GM19455 (cell line): Measurements from ENCODE around the gene MGLL.

Experiments
- ATAC-seq: cut with Tn5 transposase; IDR thresholded peaks from one replicate; pipeline ENCODE4 v1.9.1; 2021; ENCODE audit not compliant: unreplicated experiment

The MGLL gene

DNA sequence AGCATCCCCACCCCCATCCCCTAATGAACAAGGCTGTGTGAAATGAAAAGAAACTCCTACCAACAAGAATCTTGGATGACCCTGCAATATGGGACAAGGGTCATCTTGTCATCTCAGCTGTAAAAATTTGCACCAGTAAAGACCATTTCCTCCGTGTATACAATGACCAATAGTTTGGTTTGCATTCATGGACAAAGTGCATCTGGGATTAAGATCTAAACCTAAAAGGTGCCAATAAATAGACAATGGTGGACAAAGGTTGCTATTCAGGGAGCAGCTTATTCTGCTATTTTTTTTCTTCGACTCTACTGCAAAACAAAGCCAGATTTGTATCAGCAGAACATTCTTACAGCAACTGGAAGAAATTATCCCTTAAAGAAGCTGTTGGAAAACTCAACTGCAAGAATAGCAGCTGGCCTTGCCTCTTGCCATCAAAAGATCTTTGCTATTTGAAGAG, 8.0 kb downstream of the MGLL start:
- no peak for ATAC-seq

DNA sequence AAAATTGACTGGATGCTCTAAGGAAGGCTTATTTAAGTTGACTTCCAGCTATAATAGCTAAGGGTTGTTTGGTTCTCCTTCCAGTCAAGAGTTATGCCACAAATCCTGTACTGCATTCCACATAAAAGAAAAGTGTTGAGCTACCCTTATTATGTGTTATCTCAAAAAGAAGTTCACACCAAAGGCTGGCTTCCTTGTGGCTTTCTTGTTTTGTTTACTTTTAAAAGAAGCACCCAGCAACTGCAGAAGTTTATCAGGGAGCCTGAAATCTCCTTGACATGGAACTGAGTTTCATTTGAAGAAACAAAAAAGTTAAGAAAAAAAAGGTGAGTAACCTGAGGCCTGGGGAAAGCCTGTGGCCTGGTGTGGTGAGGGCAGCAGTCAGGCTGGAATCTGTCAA, 10.2 kb downstream of the MGLL start:
- no peak for ATAC-seq

DNA sequence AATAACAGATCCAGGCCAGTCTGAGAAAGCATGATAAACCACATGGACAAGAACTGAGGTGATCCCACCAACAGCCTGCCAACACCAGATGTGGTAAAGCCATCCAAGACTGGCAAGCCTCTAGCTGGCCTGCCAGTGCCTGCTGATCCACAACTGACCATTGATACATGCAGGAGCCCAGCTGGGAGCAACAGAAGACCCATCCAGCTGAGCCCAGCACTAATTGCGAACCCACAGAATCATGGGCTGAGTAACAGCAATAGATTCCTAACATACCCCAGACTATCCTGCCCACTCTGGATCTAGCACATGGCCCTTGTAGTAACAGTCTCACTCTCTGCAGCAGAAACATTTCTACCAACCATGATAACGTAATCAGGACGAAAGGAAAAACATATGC, 10.6 kb downstream of the MGLL start:
- ATAC-seq: no peak

DNA sequence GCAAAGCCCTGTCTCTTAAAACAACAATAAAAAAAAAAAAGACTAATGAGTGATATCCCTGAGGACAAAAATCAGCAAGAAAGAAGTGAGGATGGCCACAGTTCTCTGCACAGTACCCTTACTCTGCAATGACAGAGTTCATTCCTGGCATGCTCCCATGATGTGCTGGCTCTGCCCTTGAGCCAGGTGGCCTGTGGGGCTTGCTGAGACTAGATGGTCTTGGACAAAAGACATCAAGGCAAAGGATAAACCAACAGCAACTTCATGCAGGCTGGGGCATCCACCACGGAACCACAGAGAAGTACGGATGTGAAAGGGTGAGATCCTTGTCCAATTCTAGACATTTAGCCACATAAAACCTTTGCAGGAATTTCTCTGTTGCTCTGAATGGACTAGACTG, 12.7 kb downstream of the MGLL start:
- no peak for ATAC-seq

DNA sequence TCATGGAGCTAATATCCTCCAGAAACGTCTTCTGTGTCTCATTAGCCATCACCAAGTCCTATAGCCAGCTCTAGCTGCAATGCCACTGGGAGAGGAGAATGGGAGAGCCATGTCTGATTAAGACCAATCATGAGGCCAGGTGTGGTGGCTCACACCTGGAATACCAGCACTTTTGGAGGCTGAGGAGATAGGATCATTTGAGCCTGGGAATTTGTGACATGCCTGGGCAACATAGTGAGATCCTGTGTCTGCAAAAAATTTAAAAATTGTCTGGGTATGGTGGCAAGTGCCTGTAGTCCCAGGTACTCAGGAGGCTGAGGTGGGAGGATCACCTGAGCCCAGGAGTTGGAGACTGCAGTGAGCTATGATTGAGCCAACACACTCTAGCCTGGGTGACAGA, 13.1 kb downstream of the MGLL start:
- ATAC-seq: no peak

DNA sequence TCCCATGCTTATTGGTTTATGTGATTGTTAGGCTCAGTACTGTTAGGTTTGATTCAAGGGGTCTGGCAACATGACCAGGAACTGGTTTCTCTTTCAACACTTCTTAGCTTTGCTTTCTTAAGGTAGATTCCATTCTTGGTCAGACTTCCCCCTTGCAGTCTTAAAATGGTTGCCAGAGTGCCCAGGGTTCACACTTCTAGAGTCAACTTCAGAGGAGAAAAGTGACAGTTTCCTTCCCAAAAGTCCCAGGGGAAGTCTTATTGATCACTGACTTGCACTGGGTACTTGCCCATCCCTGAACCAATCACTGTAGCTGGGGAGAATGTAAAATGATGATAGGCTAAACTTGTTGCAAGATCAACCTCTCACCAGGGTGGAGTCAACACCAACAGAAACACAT, 14.1 kb downstream of the MGLL start:
- no peak for ATAC-seq

DNA sequence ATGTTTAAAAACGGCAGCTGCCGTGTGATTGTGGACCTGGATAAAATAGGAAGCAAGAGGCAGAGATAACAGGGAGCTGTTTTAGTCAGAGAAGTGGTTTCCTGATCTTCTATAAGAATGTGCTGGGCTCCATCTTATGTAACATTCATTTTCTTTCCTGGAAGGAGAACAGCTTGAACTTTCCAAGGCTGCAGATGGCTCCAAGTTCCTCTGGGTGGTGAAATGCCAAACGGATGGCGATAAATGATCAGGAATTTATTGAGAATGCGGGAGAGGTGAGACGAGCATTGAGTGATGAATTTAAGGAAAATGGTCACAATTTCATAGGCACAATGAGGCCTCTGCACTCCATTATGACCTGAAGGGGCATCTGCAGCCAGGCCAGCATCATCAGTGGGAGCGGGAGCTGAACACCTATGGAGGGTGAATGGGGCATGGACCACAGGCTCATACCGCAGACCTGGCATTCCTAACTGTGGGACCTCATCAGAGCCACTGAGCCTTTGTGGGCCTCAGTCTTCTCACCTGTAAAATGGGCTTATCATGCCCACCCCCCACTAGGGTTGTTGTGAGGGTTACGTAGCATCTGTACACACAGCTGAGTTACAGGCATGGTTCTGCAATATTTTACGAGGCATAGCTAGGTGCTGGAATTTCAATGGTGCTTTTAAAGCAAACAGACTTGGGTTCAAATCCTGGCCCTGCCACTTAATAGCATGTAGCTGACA, 17.1 kb downstream of the MGLL start:
- ATAC-seq: no peak

DNA sequence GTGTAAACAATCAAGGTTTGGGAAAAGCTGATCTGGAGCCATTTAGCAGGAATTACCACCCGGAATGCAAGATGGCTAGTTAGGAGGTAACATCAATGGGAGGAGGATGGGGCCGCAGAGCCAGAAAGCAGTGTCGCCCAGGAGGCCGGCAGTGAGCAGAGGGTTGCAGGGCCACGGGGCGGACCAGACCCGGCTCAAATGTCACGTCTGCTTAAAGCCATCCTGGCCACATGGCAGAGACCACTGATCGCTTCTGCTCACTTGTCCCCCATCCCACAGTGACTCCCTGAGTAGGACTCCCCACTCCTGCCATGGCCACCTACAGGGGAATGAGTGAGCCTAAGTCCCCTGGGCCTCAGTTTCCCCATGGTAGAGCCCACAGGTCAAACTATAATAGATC, 18.2 kb downstream of the MGLL start:
- no peak for ATAC-seq

DNA sequence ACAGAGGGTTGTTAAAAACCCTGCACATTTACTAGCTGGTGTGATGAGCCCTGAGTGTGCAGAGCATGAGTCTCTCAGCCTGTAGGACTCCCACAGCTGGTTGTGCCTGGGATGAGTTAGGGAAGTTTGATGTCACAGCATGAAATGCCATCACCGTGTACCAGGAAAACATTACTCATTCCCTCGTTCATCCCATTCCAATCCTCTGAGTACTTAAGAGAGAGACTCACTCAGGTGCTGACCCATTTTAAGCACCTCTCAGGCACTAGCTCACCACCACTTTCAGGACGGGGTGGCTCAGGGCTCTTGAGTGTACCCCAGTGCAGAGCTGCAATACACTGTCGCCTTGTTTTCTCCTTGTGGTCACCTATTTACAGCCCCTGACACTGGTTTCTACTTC, 18.7 kb downstream of the MGLL start:
- no peak for ATAC-seq

DNA sequence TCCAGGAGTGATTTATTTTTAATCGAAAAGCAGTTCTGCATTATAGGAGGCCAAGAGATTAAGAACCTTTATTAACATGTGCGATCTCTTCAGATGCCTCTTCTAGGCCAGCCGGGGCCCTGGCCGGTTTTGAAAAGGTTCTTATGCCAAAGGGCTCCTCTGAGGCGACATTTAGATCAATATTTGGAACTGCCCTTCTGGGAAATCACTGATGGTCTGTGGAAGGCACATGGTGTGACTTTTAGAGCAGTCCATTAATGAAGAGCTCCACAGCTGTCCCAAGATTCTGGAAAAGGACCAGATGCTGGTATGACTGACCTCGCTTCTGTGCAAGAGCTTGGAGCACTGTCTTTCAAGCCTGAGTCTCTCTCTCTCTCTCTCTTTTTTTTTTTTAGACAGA, 19.7 kb downstream of the MGLL start:
- no peak for ATAC-seq

DNA sequence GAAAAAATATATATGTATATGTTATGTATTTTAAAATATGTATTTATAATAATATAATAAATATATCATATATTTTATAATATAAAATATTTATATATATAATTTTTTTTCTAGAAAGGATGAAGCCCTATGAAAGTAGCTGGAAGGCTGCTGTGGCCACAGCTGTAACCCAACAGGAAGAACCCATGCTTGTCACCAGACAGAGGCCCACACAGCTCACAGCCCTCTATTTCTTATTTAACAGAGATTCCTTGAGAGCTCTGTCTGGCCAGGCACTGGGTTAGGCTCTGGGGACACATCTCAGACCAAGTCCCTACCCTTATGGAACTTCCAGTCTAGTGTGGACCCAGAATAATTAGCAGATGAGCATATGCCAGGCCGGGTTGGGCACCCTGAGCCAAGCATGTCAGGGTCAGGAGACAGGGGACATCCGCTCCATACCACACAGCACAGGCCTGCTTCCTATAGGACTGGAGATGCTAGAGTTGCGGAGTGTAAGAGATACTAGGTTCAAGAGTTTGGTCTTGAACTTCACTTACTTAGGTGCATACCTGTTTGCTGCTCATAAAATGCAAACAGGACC, 20.5 kb downstream of the MGLL start:
- ATAC-seq: no peak

DNA sequence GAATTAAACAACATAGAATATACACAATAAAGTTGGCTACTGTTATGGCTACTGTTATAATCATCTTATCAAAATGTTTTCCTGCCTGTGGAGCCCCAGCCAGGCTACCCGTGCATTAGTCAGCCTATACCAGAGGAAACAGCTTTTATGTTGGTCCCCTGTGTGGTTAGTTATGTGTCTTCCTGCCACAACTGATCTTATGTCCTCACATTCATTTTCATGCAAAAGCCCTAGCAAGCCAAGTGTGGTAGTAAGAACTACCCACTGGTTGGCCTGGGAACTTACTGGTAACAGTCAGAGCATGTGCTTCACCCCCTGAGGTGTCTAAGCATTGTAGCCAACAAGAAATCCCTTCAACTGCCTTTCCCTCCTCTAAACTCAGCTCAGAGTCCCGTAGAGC, 21.8 kb downstream of the MGLL start:
- ATAC-seq: no peak

DNA sequence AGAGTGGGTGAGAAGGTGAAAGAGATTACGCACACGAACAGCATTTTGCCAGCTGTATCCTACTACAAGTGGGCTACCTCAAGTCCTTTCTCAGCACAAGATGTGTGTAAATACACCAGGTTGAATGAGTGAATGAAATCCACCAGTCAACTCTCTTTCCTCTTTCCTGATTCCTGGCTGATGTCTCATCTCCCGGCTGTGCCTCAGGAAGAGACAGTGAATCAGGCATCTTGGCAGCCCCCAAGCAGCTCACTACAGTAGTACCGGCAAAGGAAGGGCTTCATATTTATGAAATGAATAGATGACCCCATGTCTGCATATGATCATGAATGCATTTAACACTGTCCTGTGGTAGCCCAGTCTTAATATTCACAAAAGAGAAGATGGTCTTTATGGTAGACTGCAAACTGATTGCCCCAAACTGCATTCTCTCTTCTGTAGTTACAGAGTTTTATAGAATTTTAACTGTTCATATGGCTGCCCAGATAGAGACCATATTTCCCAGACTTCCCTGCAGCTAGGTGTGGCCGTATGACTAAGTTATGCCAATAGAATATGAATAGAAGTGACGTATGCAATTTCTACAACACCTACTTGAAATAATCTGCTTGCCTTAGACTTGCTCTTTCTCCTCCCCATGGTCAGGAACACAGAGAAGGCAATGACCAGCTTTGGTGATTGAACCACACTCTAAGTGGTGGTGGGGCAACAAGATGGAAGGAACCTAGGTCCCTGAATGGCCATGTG, 22.7 kb downstream of the MGLL start:
- ATAC-seq: no peak

DNA sequence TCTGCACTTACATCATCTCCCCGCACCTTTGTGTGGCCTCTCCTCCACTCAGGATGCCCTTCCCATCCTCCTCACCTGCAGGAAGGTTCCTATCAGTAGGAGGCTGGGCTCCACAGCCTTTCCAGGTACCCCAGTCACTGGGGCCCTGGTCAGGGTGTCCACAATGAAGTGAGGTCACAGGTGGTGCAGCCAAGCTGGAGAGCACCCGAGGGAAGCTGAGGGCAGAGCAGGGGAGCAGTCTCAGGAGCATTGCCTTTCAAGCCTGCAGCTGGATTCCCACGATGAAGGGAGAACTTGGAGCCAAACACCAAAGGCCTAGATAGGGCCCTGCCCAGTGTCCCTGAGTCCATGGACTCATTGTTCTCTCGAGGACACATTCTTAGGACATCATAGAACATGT, 23.6 kb downstream of the MGLL start:
- ATAC-seq: no peak

DNA sequence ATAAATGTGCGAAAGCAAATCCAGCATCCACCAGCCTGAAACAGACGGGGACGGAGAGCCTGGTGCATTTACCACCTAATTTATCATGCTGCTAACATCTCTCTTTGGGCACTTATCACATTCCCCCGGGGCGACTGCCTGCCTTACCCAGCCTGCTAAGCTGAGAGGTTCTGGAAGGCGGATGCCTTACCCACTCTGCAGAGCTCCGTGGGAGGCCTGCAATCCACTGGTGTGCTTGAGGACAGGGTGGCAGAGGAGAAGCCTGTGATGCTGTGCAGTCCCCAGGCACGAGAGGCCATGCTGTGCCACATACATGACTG, 25.5 kb downstream of the MGLL start:
- no peak for ATAC-seq

DNA sequence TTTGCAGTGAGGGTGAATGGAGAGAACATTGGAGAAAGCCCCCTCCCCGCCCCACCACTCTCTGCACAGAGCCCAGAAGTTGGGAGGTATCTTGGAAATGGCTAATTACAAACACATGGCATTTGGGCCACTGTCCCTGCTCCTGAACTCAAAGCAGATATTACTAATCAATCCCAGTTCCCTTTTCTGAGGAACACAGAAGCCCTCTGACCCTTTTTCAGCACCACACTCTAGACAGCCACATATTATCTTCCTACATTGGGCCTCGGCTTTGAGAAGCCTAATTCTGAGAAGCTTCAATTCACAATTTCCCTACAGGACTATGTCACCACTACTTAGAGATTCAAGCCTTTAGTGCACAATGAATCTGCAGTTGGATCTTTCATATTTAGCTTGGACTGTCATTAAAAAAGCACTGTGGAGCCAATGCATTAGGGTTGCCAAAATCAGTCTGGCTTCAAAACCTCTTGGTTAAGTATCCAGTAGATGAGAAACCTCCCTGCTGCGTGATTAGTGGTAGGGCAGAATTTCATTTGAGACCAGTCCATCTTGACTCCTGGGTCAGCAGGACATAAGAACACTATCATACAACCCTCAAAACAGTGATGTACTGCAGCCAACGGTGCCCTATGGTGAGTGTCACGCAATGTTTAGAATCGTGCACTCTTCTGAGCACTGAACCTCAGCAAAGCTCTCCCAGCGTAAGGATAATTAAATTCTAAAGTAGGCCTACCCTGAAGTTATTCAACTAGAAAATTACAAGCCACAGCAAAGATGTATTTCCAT, 26.1 kb downstream of the MGLL start:
- ATAC-seq: no peak

DNA sequence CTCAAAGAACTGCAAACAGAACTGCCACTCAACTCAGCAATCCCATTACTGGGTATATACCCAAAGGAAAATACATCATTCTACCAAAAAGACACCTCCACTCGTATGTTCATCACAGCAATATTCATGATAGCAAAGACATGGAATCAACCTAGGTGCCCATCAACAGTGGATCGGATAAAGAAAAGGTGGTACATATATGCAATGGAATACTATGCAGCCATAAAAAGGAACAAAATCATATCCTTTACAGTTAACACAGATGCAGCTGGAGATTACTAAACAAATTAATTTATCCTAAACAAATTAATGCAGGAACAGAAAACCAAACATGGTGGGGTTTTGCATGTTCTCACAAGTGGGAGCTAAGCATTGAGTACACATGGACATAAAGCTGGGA, 27.3 kb downstream of the MGLL start:
- no peak for ATAC-seq

DNA sequence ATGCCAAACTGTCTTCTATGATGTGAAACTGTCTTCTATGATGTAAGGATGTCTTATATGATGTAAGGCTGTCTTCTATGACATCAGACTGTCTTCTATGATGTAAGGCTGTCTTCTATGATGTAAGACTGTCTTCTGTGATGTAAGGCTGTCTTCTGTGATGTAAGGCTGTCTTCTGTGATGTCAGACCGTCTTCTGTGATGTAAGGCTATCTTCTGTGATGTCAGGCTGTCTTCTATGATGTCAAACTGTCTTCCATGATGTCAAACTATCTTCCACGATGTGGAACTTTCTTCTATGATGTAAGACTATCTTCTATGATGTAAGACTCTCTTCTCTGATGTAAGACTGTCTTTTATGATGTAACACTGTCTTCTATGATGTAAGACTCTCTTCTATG, 27.9 kb downstream of the MGLL start:
- no peak for ATAC-seq

DNA sequence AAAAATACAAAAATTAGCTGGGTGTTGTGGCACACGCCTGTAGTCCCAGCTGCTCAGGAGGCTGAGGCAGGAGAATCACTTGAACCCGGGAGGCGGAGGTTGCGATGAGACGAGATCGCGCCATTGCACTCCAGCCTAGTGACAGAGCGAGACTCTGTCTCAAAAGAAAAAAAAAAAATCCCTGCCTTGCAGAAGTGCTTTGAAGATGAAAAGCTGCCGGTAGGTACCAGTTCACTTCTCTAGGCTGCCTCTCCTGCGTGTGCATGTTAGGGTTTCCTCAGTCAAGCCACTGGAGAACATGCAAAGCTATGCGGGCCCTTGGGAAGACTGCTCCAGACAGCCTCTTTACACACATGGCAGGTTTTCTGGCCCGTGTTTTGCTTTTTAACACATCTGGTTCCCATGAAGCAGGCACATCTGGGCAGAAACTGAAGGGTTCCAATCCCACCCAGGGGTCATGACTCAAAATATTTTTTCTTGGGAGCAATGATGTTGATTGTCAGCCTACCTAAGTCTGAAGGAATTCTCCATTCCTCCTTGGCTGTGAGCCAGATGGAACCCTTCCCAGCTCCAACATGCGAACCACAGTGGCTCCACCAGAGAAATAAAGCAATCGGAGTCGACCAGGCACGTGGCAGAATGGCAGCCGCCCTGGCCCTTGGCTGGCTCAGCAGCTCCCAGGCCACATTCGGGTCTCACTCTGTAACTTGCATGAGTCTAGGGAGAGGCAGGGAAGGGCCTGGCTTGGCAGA, 29.6 kb downstream of the MGLL start:
- ATAC-seq: no peak

DNA sequence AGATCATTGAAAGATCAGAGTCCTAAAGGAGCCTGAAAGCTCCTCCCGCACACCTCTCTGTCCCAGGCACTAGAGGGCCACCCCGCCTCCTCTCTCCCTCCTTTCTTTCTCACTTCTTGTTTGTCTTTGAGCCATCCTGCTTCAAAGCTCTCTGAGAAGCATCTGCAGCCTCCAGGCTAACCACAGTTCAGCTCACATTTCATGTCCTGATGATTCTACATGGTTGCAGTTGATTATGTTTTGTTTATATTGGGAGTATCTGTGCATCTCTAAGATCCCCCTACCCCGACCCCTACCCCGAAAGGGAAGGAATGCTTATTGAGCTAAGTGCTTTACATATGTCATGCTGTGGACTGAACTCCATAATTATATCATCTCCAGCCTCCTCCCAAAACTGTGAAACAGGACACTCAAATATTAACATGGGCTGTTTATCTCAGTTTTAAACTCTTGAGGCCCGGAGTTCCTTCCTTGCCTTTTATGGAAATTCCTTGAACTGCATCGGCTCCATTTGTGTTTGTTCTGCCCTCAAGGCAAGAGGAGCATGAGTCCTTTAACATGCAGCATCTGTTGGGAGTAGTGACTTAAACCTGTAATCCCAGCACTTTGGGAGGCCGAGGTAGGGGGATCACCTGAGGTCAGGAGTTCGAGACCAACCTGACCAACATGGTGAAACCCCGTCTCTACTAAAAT, 30.9 kb downstream of the MGLL start:
- peak; percentile 86 for ATAC-seq

DNA sequence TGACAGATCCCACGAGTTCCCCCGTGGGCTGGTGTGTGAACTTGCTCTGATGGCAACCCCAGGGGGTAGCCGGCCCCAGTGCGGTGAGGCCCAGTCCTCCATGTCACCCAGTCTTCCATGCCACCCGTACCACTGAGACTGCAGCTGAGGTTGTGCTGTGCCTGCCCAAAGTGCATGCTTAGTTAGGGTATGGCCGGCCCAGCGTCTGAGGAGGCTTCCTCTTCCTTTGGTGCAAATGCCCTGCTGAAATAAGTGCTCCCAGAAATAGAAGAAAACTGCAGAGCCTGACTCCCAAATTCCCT, 31.5 kb downstream of the MGLL start:
- peak; percentile 21 for ATAC-seq
